IMR-90 (cell line): Measurements from ENCODE around the gene MRM1. TPM values are rescaled to one million over a fixed set of nuclear protein-coding genes. Genes with fewer than 3 reads are reported as not detected.

Experiments
- ATAC-seq: fragments of 200-7000 bp; cut with Tn5 transposase; 2 replicates; pipeline ENCODE4 v1.9.1; 2020; ENCODE audit warnings: low read depth, mild to moderate bottlenecking, moderate library complexity
- BruUV-seq: library from RNA; stranded (reverse); fragments of 400-500 nt; replicated peaks from 2 replicates; lab custom pipeline; 2021; lab: Mats Ljungman, UMichigan
- CTCF ChIA-PET: fragments of 300-600 bp; formaldehyde crosslinking; extraction: SDS; loops from one replicate; lab custom pipeline; 2021; ENCODE audit warnings: antibody characterized with exemption; lab: Yijun Ruan, JAX
- POLR2A ChIA-PET: fragments of 300-600 bp; sonication (Branson Sonifier 250); formaldehyde crosslinking; loops from one replicate; lab custom pipeline; 2022; ENCODE audit warnings: antibody characterized with exemption; ENCODE audit not compliant: unreplicated experiment; lab: Charles Lee
- DNase-seq: peaks from one replicate; pipeline ENCODE4 v3.0.0; 2013
- H2AFZ ChIP-seq: replicated peaks from 2 replicates; pipeline ENCODE3; 2013; ENCODE audit warnings: low read length, mild to moderate bottlenecking; ENCODE audit not compliant: poor library complexity
- H2AK5ac ChIP-seq: 2 replicates; pipeline ENCODE4 v1.6.1; 2013; ENCODE audit warnings: low read depth, low read length, inconsistent platforms
- H2AK9ac ChIP-seq: replicated peaks from 2 replicates; pipeline ENCODE3; 2013; ENCODE audit warnings: mild to moderate bottlenecking, low read depth, low read length, moderate library complexity; ENCODE audit not compliant: poor library complexity
- H2BK120ac ChIP-seq: 2 replicates; pipeline ENCODE4 v1.6.1; 2013; ENCODE audit warnings: low read depth, low read length, inconsistent platforms
- H2BK15ac ChIP-seq: 3 replicates; pipeline ENCODE4 v1.6.1; 2013; ENCODE audit warnings: low read depth, low read length, inconsistent platforms
- H2BK20ac ChIP-seq: 2 replicates; pipeline ENCODE4 v1.6.1; 2013; ENCODE audit warnings: low read depth, mild to moderate bottlenecking, inconsistent platforms, low read length, moderate library complexity
- H2BK5ac ChIP-seq: 2 replicates; pipeline ENCODE4 v1.6.1; 2013; ENCODE audit warnings: mild to moderate bottlenecking, low read depth, low read length, inconsistent platforms; ENCODE audit not compliant: poor library complexity, severe bottlenecking
- H3K14ac ChIP-seq: replicated peaks from 2 replicates; pipeline ENCODE4 v1.6.1; 2013; ENCODE audit warnings: low read depth, low read length, inconsistent platforms
- H3K18ac ChIP-seq: 2 replicates; pipeline ENCODE4 v1.6.1; 2013; ENCODE audit warnings: low read depth, low read length, control low read depth
- H3K23ac ChIP-seq: 2 replicates; pipeline ENCODE4 v1.6.1; 2013; ENCODE audit warnings: low read depth, low read length, inconsistent platforms
- H3K27ac ChIP-seq: 2 replicates; pipeline ENCODE4 v1.5.1; 2013; ENCODE audit warnings: mild to moderate bottlenecking, control low read depth, low read length; ENCODE audit not compliant: insufficient read depth
- H3K27me3 ChIP-seq: 2 replicates; pipeline ENCODE4 v1.6.1; 2013; ENCODE audit warnings: low read length; ENCODE audit not compliant: control insufficient read depth, insufficient read depth
- H3K36me3 ChIP-seq: 2 replicates; pipeline ENCODE4 v1.6.1; 2013; ENCODE audit warnings: low read length, mixed read lengths; ENCODE audit not compliant: control insufficient read depth, insufficient read depth
- H3K4ac ChIP-seq: 2 replicates; pipeline ENCODE4 v1.6.1; 2013; ENCODE audit warnings: low read depth, low read length, inconsistent platforms
- H3K4me1 ChIP-seq: 2 replicates; pipeline ENCODE4 v1.6.1; 2013; ENCODE audit warnings: low read length, mixed read lengths; ENCODE audit not compliant: control insufficient read depth, insufficient read depth
- H3K4me2 ChIP-seq: 2 replicates; pipeline ENCODE4 v1.6.1; 2013; ENCODE audit warnings: low read depth, mild to moderate bottlenecking, control low read depth, low read length, moderate library complexity
- H3K4me3 ChIP-seq: 2 replicates; pipeline ENCODE4 v1.5.1; 2013; ENCODE audit warnings: low read depth, mild to moderate bottlenecking, control low read depth, low read length, moderate library complexity; ENCODE audit not compliant: insufficient read depth
- H3K56ac ChIP-seq: 2 replicates; pipeline ENCODE4 v1.6.1; 2013; ENCODE audit warnings: low read length, inconsistent platforms; ENCODE audit not compliant: insufficient read depth; ENCODE audit errors: extremely low read depth
- H3K79me1 ChIP-seq, 2 experiments: 2 replicates each; pipeline ENCODE4 v1.6.1; 2013; ENCODE audit warnings: low read length in 2 of 2, inconsistent platforms in 1 of 2, low read depth in 1 of 2
- H3K9ac ChIP-seq: 2 replicates; pipeline ENCODE4 v1.6.1; 2013; ENCODE audit warnings: low read depth, low read length, control low read depth
- H3K9me1 ChIP-seq: 2 replicates; pipeline ENCODE4 v1.6.1; 2013; ENCODE audit warnings: low read length, inconsistent platforms; ENCODE audit not compliant: insufficient read depth
- H3K9me3 ChIP-seq: 2 replicates; pipeline ENCODE4 v1.6.1; 2013; ENCODE audit warnings: low read length; ENCODE audit not compliant: control insufficient read depth, insufficient read depth
- H4K20me1 ChIP-seq: 2 replicates; pipeline ENCODE4 v1.6.1; 2013; ENCODE audit warnings: low read length, inconsistent platforms; ENCODE audit not compliant: insufficient read depth
- H4K5ac ChIP-seq: 2 replicates; pipeline ENCODE4 v1.6.1; 2013; ENCODE audit warnings: mild to moderate bottlenecking, low read depth, low read length, control low read depth
- H4K8ac ChIP-seq, 2 experiments: 2 replicates each; pipeline ENCODE4 v1.6.1; 2013; ENCODE audit warnings: low read depth in 2 of 2, low read length in 2 of 2, control low read depth in 1 of 2, inconsistent platforms in 1 of 2
- H4K91ac ChIP-seq: 2 replicates; pipeline ENCODE4 v1.6.1; 2013; ENCODE audit warnings: low read depth, low read length, inconsistent platforms; ENCODE audit not compliant: insufficient read depth
- CHD1 ChIP-seq: IDR thresholded peaks from 2 replicates; pipeline ENCODE4 v1.6.1; 2012; ENCODE audit warnings: low read depth, low read length, improper control_type of control experiment
- FOS ChIP-seq: fragments of 150-350 bp; IDR thresholded peaks from 2 replicates; pipeline ENCODE4 v1.6.1; 2016; ENCODE audit warnings: low read depth, low read length
- MAZ ChIP-seq: IDR thresholded peaks from 2 replicates; pipeline ENCODE4 v1.6.1; 2012; ENCODE audit warnings: low read depth, mild to moderate bottlenecking, low read length, improper control_type of control experiment, moderate library complexity, borderline replicate concordance
- MXI1 ChIP-seq: IDR thresholded peaks from 2 replicates; pipeline ENCODE4 v1.6.1; 2012; ENCODE audit warnings: low read depth, mild to moderate bottlenecking, low read length, moderate library complexity, borderline replicate concordance
- NFE2L2 ChIP-seq: fragments of 150-350 bp; IDR thresholded peaks from 2 replicates; pipeline ENCODE4 v1.6.1; 2016; ENCODE audit warnings: low read depth, mild to moderate bottlenecking, low read length
- POLR2A ChIP-seq: IDR thresholded peaks from 2 replicates; pipeline ENCODE4 v1.6.1; 2012; ENCODE audit warnings: mild to moderate bottlenecking, low read depth, low read length
- RAD21 ChIP-seq: IDR thresholded peaks from 2 replicates; pipeline ENCODE4 v1.6.1; 2012; ENCODE audit warnings: low read length, improper control_type of control experiment
- RCOR1 ChIP-seq: IDR thresholded peaks from 2 replicates; pipeline ENCODE4 v1.6.1; 2012; ENCODE audit warnings: mild to moderate bottlenecking, low read length, improper control_type of control experiment; ENCODE audit not compliant: insufficient replicate concordance
- SMC3 ChIP-seq: fragments of 150-350 bp; IDR thresholded peaks from 2 replicates; pipeline ENCODE4 v1.6.1; 2016; ENCODE audit warnings: low read depth, mild to moderate bottlenecking, antibody characterized with exemption, low read length, moderate library complexity
- WGBS, 2 experiments: methylation state at CpG; one replicate each; pipeline versions ENCODE4 v1.1.5 to v1.1.7; 2013; ENCODE audit warnings: missing lambda C conversion rate in 2 of 2; ENCODE audit not compliant: insufficient read length in 1 of 2; ENCODE audit errors: extremely low coverage in 2 of 2; 5-methylcytosine and 5-hydroxymethylcytosine counted together
- dilution Hi-C: fragments of 300-500 bp; cut with HindIII; formaldehyde crosslinking; loops from one replicate; pipeline ENCODE4 v1.14.3; 2018; ENCODE audit warnings: low sequenced_read_pairs; ENCODE audit not compliant: unreplicated experiment
- in situ Hi-C: fragments of 300-500 bp; cut with MboI; formaldehyde crosslinking; loops from 3 replicates; pipeline ENCODE4 v1.14.3; 2019; ENCODE audit warnings: low sequenced_read_pairs, inconsistent platforms, mixed read lengths
- intact Hi-C: fragments of 100-400 bp; cut with micrococcal nuclease; formaldehyde crosslinking; loops from 2 replicates; pipeline ENCODE4 v1.10.0; 2022
- polyA plus RNA-seq, 3 experiments: library from polyadenylated mRNA; depleted of rRNA; stranded (reverse); fragments of >200 nt; gene quantifications; 2 replicates each; pipeline ENCODE4 v1.2.3, GENCODE V29; 2012; ENCODE audit warnings: low replicate concordance in 1 of 3
- total RNA-seq: library from RNA; depleted of rRNA; stranded (reverse); fragments of >200 nt; gene quantifications from 2 replicates; pipeline ENCODE4 v1.2.3, GENCODE V29; 2012
- TF ChIP-seq, protein P1 (sequence below): fragments of 150-350 bp; IDR thresholded peaks from 2 replicates; pipeline ENCODE4 v1.6.1; 2016; ENCODE audit warnings: low read depth, mild to moderate bottlenecking, low read length, moderate library complexity, borderline replicate concordance

Gene MRM1
- total and polyA plus RNA-seq, 2 of the 4 experiments (the other 2 are of a cell fraction) = 2.2 to 5.3 TPM

DNA sequence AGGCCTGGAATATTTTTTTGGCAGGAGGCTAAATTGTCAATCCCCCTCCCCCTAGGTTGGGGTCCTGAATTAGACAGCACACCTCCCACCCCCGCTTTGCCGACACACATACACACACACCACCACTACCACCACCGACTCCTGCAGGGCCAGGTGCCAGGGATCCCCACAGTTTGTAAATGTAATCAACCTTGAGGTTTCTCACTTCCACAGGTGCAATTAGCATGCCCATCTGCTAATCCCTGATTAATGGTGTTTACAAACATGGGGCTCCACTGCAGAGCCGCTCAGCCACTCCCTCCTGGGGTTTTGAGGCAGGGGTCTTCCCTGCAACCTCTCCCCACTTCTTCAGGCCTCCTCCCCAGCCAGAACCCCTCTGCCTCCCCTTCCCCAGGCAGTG lies 11.8 kb downstream of the MRM1 start:
- H2AFZ ChIP-seq = no peak overlapping the region
- dilution Hi-C loops (no loop called here), in situ Hi-C loops (no loop called here), intact Hi-C loops (no loop called here)
- no peak for DNase-seq
- no peak overlapping the region for H4K91ac ChIP-seq
- H3K14ac ChIP-seq = no peak overlapping the region
- H3K18ac ChIP-seq = no peak overlapping the region
- WGBS, 2 experiments = no CpG with 5 or more reads among the region's 4 CpGs
- H4K20me1 ChIP-seq = peaks cover 13% of the 10 kb centered on the region
- no peaks in the 10 kb centered on the region; a peak in 1 of 4 replicates for H3K79me1 ChIP-seq
- no TSS peak for BruUV-seq
- ChIA-PET POLR2A (no interaction called here), CTCF (interaction anchor here (1.2 kb wide), 1 partner anchor 10 kb away, joined by 3 read pairs; no protein-coding TSS in a partner anchor)
- no peak overlapping the region for H3K4me3 ChIP-seq
- no peak overlapping the region for H3K4ac ChIP-seq
- no peak overlapping the region for H3K27ac ChIP-seq
- no peaks in the 10 kb centered on the region for H3K9me3 ChIP-seq
- no peak overlapping the region for H2BK20ac ChIP-seq
- no peak overlapping the region for H3K23ac ChIP-seq
- no peak overlapping the region for H3K56ac ChIP-seq
- H3K36me3 ChIP-seq = no peaks in the 10 kb centered on the region
- H2AK5ac ChIP-seq = no peak overlapping the region
- H3K4me2 ChIP-seq = no peak overlapping the region
- no peaks in the 10 kb centered on the region for H3K4me1 ChIP-seq
- no peaks in the 10 kb centered on the region for H3K27me3 ChIP-seq
- no peak overlapping the region for H2BK120ac ChIP-seq
- no peak overlapping the region for H2AK9ac ChIP-seq
- no peak overlapping the region for H2BK5ac ChIP-seq
- no peak overlapping the region for H3K9ac ChIP-seq
- ATAC-seq = no peak
- TF ChIP-seq, protein P1, sequence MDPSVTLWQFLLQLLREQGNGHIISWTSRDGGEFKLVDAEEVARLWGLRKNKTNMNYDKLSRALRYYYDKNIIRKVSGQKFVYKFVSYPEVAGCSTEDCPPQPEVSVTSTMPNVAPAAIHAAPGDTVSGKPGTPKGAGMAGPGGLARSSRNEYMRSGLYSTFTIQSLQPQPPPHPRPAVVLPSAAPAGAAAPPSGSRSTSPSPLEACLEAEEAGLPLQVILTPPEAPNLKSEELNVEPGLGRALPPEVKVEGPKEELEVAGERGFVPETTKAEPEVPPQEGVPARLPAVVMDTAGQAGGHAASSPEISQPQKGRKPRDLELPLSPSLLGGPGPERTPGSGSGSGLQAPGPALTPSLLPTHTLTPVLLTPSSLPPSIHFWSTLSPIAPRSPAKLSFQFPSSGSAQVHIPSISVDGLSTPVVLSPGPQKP = no peak
- TF ChIP-seq RAD21 (no peak), RCOR1 (no peak), POLR2A (no peak), MAZ (no peak), CHD1 (no peak), MXI1 (no peak), SMC3 (no peak), NFE2L2 (no peak), FOS (no peak)
- H4K8ac ChIP-seq = no peak overlapping the region
- H4K5ac ChIP-seq = no peak overlapping the region
- H2BK15ac ChIP-seq = no peak overlapping the region
- peaks cover 12% of the 10 kb centered on the region; the same call in 1 of the 2 replicates for H3K9me1 ChIP-seq
